Stimulated activated CD8-positive, alpha-beta memory T cell treated with anti-CD3 and anti-CD28 coated beads, Interleukin-7, amount 100 ng/mL, for 24 hours (primary cell): ENCODE results near the gene STK38L.

Source experiments
- DNase-seq: peaks from one replicate; pipeline ENCODE4 v3.0.0-alpha.2; 2020; ENCODE audit warnings: low read depth

Gene STK38L

GRCh38 chr12:27243804-27244688, at the start of gene STK38L:
TSS of gene STK38L (plus strand) at chr12:27244286. CDS start at chr12:27297721, 53,435 bp downstream.
- peak; percentile 96 for DNase-seq

GRCh38 chr12:27194644-27195043, 49.4 kb upstream of the STK38L start:
- DNase-seq: no peak

- no peak for DNase-seq
These were observed 46.0 kb upstream of the STK38L start for GRCh38 chr12:27198036-27198435.

GRCh38 chr12:27199638-27200300, 44.3 kb upstream of the STK38L start:
- DNase-seq: no peak

- no peak for DNase-seq
These were observed 42.9 kb upstream of the STK38L start for GRCh38 chr12:27201169-27201568.

GRCh38 chr12:27206801-27207502, 37.1 kb upstream of the STK38L start:
- DNase-seq: no peak

GRCh38 chr12:27207615-27208413, 36.3 kb upstream of the STK38L start:
- no peak for DNase-seq

- no peak for DNase-seq
These were observed 35.7 kb upstream of the STK38L start for GRCh38 chr12:27208414-27208750.

- DNase-seq: no peak
These were observed 34.7 kb upstream of the STK38L start for GRCh38 chr12:27209257-27209910.

GRCh38 chr12:27210187-27210586, 33.9 kb upstream of the STK38L start:
- no peak for DNase-seq

- DNase-seq: no peak
These were observed 31.2 kb upstream of the STK38L start for GRCh38 chr12:27212861-27213260.

- DNase-seq: no peak
These were observed 30.8 kb upstream of the STK38L start for GRCh38 chr12:27213304-27213703.

- no peak for DNase-seq
These were observed 30.0 kb upstream of the STK38L start for GRCh38 chr12:27213830-27214787.

- no peak for DNase-seq
These were observed 26.5 kb upstream of the STK38L start for GRCh38 chr12:27217590-27217989.

GRCh38 chr12:27219693-27220054, 24.4 kb upstream of the STK38L start:
- DNase-seq: no peak

- no peak for DNase-seq
These were observed 23.8 kb upstream of the STK38L start for GRCh38 chr12:27220055-27220987.

GRCh38 chr12:27220988-27221345, 23.1 kb upstream of the STK38L start:
- DNase-seq: no peak

- DNase-seq: no peak
These were observed 22.3 kb upstream of the STK38L start for GRCh38 chr12:27221625-27222387.
